ENCODE measurements around the gene UBE2J1. TPM values are rescaled to one million over a fixed set of nuclear protein-coding genes. Genes with fewer than 3 reads are reported as not detected.
"Not testable (repeated sequence)": the region's sequence is repeated elsewhere in the genome, so short reads cannot be mapped to it uniquely, and the experiment has no call there.

Gene UBE2J1
- total and polyA plus RNA-seq, 2 donors (not counting 3 experiments of a cell fraction or from before 2014, with no cell fraction given) = 44.4 to 96.6 TPM

DNA sequence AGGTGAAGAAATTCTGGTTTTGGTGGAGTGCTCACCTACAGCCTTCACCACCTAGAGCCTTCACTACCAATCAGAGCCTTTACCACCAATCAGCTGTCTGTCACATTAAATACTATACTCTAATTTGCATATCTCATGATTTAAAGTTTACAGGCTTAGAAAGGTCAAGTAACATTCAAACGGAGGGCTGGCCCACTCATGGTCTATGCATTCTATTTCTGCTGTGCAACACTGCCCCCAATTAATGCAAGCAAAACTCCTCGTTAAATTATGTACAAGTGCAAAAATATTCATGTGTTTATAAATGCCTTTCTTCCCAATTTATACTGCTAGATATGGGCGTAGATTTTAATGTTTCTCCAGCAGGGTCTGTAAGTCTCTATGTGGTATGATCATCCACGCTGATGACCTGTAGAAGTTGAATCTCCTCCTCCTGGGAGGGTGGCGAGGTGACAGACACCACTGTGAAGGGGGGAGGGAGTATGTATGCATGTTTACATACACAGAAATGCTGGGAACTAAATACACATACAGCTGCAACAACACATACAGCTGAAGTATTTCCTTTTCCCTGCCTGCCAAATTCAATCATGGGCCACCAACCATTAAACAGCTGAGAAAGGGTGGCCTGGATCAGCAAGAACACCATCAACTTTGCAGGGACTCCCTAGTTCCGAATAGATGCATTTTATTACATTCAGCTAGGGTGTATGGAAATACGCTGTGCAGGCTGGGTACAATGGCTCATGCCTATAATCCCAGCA lies 46.4 kb upstream of the UBE2J1 start:
- Histone ChIP-seq H3K27ac (ENCODE audit: insufficient read depth, low read depth, low read length) (no peak overlapping the region), H3K4me1 (ENCODE audit: control insufficient read depth, extremely low read depth, insufficient read depth, low read length) (no peaks in the 10 kb centered on the region), H3K27me3 (ENCODE audit: control insufficient read depth in 2 of 2, insufficient read depth in 2 of 2, low read length in 2 of 2) (peaks cover 0 to 4% of the 10 kb centered on the region in 2 experiments), H2AFZ (ENCODE audit: low read depth, low read length) (no peak overlapping the region), H3K36me3 (ENCODE audit: control insufficient read depth in 2 of 2, extremely low read depth in 1 of 2, insufficient read depth in 2 of 2, low read length in 2 of 2) (no peaks in the 10 kb centered on the region), H4K20me1 (replicated peaks; ENCODE audit: control insufficient read depth, extremely low read depth, insufficient read depth, low read length) (no peaks in the 10 kb centered on the region), H3K79me2 (ENCODE audit: control insufficient read depth, insufficient read depth, low read length) (no peaks in the 10 kb centered on the region), H3K9me1 (replicated peaks; ENCODE audit: control insufficient read depth, extremely low read depth, insufficient read depth, low read length) (no peaks in the 10 kb centered on the region), H3K4me2 (ENCODE audit: insufficient read depth, low read length) (no peak overlapping the region), H3K4me3 (replicated peaks in 1 of 3; ENCODE audit: insufficient read depth in 1 of 3, low read depth in 1 of 3, low read length in 3 of 3) (no peak overlapping the region), H3K9me3 (replicated peaks; ENCODE audit: control insufficient read depth, insufficient read depth, low read length) (no peaks in the 10 kb centered on the region), H3K9ac (replicated peaks; ENCODE audit: extremely low read depth, insufficient read depth, low read length) (no peak overlapping the region)
- ChIA-PET POLR2A (no interaction called here), CTCF (no interaction called here)
- intact Hi-C loops (cut with micrococcal nuclease) = no loop called here
- FAIRE-seq (no peak), DNase-seq (ENCODE audit: low read depth, low spot score) (no peak)
- TF ChIP-seq, protein P1, sequence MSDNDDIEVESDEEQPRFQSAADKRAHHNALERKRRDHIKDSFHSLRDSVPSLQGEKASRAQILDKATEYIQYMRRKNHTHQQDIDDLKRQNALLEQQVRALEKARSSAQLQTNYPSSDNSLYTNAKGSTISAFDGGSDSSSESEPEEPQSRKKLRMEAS (IDR thresholded peaks at IDR 0.05; ENCODE audit: insufficient read depth, insufficient read length) = no peak
- dilution Hi-C loops (cut with MboI; ENCODE audit: extremely low pct_ligation_motif_present, low sequenced_read_pairs) = no loop called here
- no TSS peak for BruUV-seq (replicated peaks)

DNA sequence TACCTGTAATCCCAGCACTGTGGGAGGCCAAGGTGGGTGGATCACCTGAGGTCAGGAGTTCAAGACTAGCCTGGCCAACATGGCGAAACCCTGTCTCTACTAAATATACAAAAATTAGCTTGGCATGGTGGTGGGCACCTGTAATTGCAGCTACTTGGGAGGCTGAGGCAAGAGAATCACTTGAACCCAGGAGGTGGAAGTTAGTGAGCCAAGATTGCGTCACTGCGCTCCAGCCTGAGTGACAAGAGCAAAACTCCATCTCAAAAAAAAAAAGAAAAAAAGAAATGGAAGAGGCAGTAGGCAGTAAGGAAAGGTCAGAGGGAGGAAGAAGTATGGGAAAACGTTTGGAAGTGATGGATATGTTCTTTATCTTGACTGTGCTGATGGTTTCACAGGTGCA lies 45.4 kb upstream of the UBE2J1 start:
- H3K4me1 ChIP-seq (ENCODE audit: control insufficient read depth, extremely low read depth, insufficient read depth, low read length); H3K27ac ChIP-seq (ENCODE audit: insufficient read depth, low read depth, low read length); H4K20me1 ChIP-seq (replicated peaks; ENCODE audit: control insufficient read depth, extremely low read depth, insufficient read depth, low read length); H3K4me2 ChIP-seq (ENCODE audit: insufficient read depth, low read length); BruUV-seq (replicated peaks); H3K79me2 ChIP-seq (ENCODE audit: control insufficient read depth, insufficient read depth, low read length); intact Hi-C loops (cut with micrococcal nuclease); H3K9ac ChIP-seq (replicated peaks; ENCODE audit: extremely low read depth, insufficient read depth, low read length); dilution Hi-C loops (cut with MboI; ENCODE audit: extremely low pct_ligation_motif_present, low sequenced_read_pairs); POLR2A ChIA-PET; H3K9me3 ChIP-seq (replicated peaks; ENCODE audit: control insufficient read depth, insufficient read depth, low read length); DNase-seq (ENCODE audit: low read depth, low spot score); FAIRE-seq; CTCF ChIA-PET; H3K36me3 ChIP-seq (ENCODE audit: control insufficient read depth in 2 of 2, extremely low read depth in 1 of 2, insufficient read depth in 2 of 2, low read length in 2 of 2); H3K9me1 ChIP-seq (replicated peaks; ENCODE audit: control insufficient read depth, extremely low read depth, insufficient read depth, low read length); H3K27me3 ChIP-seq (ENCODE audit: control insufficient read depth in 2 of 2, insufficient read depth in 2 of 2, low read length in 2 of 2); H3K4me3 ChIP-seq (replicated peaks in 1 of 3; ENCODE audit: insufficient read depth in 1 of 3, low read depth in 1 of 3, low read length in 3 of 3); H2AFZ ChIP-seq (ENCODE audit: low read depth, low read length): not testable (repeated sequence)

All from endothelial cell of umbilical vein (primary cell).